Amniotic stem cell (primary cell): ENCODE results near the gene LANCL3.
"Not testable (repeated sequence)": the region's sequence is repeated elsewhere in the genome, so short reads cannot be mapped to it uniquely, and the experiment has no call there.

Experiments
- DNase-seq: peaks from one replicate; lab custom pipeline; 2025; lab: John Stamatoyannopoulos, UW

Gene LANCL3

DNA sequence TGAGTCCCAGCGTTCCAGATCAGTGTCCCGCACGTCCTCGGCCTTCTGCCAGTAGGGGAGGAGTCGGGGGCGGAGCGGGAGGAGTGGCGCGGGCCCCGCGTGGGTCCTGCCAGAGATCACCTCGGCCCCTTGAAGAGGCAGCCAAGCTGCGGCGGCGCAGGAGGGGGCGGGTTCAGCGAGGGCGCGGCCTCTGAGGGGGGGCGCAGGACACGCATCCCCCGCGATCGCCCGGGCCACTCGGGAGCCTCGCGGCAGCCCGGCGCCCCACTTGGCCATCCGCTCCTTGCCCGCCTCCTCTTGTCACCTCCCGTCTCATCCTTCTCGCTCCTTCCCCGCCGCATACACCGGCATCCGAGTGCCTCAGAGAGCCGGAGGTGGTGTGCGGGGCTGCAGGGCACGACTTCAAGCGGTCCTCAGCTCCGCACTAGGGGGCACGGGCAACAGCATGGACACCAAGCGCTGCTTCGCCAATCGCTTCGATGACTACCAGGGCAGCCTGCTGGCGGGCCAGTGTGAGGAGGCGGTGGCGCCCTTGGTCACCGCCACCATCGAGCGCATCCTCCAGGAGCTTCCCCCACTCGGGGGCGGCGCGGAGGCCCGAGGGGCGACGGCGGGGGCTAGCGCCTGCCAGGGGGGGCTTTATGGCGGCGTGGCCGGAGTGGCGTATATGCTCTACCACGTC, at the start of gene LANCL3:
TSS of gene LANCL3 (plus strand) at position 236 of the 682 bp plus-strand sequence. CDS start at position 446, 210 bp downstream.
- not testable (repeated sequence) for DNase-seq

DNA sequence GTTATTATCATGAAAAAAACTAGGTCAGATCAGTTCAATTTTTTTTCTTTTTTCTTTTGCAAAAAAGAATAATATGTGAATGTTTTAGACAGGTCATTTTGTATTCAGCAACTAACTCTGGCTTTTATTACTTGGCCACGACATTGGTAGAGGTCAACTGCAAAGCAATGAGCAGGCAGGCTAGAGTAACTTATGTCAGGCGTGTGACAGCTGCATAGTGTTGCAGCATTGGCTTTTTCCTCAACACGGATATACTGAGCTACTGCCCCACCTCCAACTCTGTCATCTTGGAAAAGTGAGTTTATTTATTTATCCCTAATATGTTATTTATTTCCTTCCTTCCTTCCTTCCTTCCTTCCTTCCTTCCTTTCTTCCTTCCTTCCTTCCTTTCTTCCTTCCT, 47.8 kb upstream of the LANCL3 start:
- not testable (repeated sequence) for DNase-seq

DNA sequence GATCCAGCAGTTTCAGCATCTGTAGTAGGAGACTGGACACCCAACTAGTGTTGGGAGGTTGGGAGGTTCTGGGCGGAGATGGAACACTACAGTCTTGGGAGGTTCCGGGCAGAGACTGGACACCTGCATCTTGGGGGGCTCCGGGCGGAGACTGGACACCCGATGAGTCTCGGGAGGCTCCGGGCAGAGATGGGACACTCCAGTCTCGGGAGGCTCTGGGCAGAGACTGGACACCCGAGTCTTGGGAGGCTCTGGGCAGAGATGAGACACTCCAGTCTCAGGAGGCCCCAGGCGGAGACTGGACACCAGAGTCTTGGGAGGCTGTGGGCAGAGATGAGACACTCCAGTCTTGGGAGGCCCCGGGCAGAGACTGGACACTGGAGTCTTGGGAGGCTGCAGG, 29.5 kb upstream of the LANCL3 start:
- DNase-seq = no peak

GRCh38 chrX:37542791-37543190, 28.7 kb upstream of the LANCL3 start:
- no peak for DNase-seq

GRCh38 chrX:37543324-37543723, 28.1 kb upstream of the LANCL3 start:
- no peak for DNase-seq

- DNase-seq = not testable (repeated sequence)
Measured at GRCh38 chrX:37544531-37544930, 26.9 kb upstream of the LANCL3 start.

GRCh38 chrX:37545066-37545465, 26.4 kb upstream of the LANCL3 start:
- no peak for DNase-seq

- not testable (repeated sequence) for DNase-seq
Measured at GRCh38 chrX:37549619-37550018, 21.8 kb upstream of the LANCL3 start.

DNA sequence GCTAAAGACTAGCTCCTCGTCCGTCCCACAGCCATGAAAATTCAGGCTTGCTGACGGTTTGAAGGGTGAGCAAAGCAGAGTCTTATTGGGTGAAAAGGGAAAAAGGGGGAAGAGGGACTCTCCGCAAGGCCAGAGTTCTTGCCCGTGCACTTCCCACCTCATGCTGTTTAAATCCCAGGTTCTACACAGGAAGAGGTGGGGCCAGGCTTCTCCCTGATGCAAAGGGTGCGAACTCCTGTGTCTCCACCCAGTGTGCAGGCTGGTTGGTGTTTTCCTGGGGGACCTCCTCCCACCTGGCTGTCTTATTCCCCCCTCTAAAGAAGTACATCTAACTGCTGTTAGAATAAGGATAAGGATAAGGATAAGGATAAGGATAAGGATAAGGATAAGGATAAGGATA, 18.0 kb upstream of the LANCL3 start:
- DNase-seq = no peak

GRCh38 chrX:37565254-37565653, 6.2 kb upstream of the LANCL3 start:
- DNase-seq = not testable (repeated sequence)

DNA sequence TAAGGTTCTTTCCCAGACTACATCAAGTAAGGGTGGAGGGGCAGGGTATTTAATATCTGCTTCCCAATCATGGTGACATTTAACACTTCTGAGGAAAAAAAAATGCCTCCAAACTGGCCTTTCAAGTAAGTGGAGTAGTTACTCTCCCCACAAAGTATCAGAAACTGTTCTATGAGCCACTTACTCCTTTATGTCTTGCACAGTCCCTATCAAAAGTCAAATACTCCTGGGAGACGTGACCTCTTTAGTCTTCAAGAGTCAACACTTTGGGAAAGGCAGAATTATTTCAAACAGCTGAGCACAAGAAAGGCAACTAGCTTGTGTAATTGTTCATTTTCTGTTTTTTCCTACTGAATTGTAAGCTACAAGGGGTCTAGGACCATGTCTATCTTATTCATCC, 1.1 kb upstream of the LANCL3 start:
- not testable (repeated sequence) for DNase-seq

- not testable (repeated sequence) for DNase-seq
Measured at GRCh38 chrX:37572108-37572587, 687 bp downstream of the LANCL3 start.

- DNase-seq = not testable (repeated sequence)
Measured at GRCh38 chrX:37573121-37573520, 1.7 kb downstream of the LANCL3 start.

DNA sequence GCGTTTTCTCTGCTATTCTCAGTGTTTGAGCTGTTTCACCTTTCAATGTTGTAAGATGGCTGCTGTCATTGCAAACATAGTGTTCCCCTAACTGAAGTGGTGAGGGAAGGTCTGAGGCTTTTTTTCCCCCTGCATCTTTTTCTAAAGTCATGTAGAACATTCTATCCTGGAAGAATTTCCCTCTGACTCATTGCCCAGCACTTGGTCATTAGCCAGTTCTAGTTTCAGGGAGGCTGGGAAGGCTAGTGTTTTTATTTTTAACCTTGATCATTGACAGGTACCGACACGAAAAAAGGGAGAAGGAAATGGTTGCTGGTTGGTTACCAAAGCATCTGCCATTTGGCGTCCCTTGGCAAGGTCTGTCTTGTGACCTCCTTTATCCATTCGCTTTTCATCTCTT, 6.6 kb downstream of the LANCL3 start:
- DNase-seq = no peak

- DNase-seq = no peak
Measured at GRCh38 chrX:37580080-37580479, 8.6 kb downstream of the LANCL3 start.

GRCh38 chrX:37587337-37587736, 15.9 kb downstream of the LANCL3 start:
- DNase-seq = not testable (repeated sequence)

DNA sequence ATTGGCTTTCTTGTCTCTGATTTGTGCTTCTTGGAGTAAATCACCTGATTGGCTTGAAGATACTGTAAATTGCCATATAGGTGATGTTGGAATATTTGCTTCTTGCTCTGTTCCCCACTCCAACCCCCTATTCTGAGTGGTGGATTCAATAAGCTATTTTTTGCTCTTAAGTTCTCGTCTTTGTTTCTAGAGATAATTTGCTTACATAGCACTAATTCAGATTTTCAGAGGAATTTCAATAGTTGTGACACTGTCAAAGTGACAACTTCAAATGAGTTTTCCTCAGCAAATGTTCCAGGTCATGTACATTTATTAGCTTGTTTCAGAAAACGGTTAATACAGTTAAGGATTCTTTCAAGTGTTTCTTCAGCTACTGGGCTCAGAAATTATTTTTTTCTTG, 18.6 kb downstream of the LANCL3 start:
- DNase-seq = no peak

GRCh38 chrX:37594755-37595382, 23.4 kb downstream of the LANCL3 start:
- DNase-seq = no peak

- DNase-seq = no peak
Measured at GRCh38 chrX:37599729-37600128, 28.3 kb downstream of the LANCL3 start.

DNA sequence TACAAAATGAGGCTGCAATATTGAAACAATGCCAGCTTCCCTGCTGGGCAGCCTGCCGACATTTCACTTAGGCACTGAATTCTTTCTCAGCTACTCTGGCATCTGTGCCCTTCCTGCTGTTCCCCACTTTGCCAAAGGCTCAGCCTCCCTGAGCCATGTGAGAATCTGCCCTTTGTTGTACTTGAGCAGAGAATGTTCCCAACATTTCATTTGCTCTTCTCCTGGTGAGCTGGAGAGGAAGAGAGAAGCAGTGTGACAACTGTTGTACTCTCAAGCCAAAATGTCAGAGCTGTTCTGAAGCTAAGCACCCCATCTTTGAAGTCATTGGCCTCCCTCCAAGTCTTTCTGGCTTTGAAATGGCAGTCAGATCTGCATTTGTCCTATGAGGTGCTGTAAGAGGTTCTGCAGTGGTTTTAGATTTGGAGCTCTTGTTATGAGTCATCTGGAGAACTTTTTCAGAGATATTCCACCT, 32.5 kb downstream of the LANCL3 start:
- no peak for DNase-seq

- no peak for DNase-seq
Measured at GRCh38 chrX:37607243-37607642, 35.8 kb downstream of the LANCL3 start.

DNA sequence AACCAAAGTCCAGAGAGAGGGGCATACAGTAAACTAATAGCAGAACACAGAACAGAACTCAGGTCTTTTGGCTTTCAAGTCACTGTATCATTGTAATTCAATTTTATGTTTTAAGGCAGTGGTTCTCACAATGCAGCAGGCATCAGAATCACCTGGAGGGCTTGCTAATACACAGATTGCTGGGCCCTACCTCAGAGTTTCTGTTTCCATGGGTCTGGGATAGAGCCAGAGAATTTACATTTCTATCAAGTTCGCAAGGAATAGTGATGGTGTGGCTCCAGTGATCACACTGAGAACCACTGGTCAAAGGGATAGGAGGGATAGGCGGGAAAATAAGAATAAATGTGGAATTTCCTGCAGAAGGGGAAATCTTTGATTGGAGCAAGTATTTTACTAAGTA, 36.7 kb downstream of the LANCL3 start:
- no peak for DNase-seq

DNA sequence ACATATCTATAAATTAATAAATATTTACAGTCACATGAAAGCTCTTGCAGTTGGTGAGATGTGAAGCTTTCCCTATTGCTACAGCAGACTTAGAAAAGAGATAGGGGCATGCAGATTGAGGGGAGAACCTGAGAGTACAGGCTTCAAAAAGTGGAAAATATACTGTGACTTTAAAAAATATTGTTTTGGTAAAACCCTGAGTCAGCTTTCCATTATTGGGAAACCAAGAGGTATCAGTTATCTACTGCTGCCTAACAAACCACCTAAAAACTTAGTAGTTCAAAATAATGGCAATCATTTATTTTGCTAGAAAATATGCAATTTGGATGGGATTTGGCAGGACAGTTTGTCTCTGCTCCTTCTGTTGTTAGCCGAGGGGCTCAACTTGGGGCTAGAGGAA, 38.3 kb downstream of the LANCL3 start:
- DNase-seq = no peak
